Esophagus muscularis mucosa (tissue), 2 donors: ENCODE measurements around the gene PRKAG2.

ENCODE experiments used
- EP300 ChIP-seq: sonication (generic); formaldehyde crosslinking; IDR thresholded peaks from one replicate; pipeline ENCODE4 v1.6.1; 2017; ENCODE audit warnings: antibody characterized with exemption
- POLR2A ChIP-seq: fragments of 450-650 bp; IDR thresholded peaks from one replicate; pipeline ENCODE4 v1.6.1; 2017; ENCODE audit warnings: antibody characterized with exemption, moderate library complexity, mild to moderate bottlenecking, low read depth

DNA sequence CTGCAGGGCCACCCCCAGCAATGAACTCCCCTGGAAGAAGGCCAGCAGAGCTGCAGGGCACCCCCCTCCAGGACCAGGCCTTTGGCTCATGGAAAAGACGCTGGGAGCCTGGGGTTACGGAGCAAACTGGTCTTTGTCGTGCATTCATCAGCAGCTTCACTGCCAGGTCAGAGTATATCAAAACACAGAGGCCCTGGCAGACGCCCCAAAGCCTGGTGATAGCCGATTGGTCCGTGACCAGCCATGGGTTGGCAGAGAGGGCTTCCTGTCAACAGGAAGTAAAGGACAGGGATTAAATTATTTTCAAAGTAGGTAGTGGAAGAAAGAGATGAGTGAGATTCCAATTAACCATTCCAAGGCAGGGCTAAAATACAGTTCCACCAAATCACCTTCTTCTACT is 9.0 kb downstream of the PRKAG2 start:
- TF ChIP-seq POLR2A, result no peak
- no peak for TF ChIP-seq EP300
